GM19438 (cell line): Measurements from ENCODE around the gene ATF4.
A peak's percentile ranks its signal among the peaks of the same experiment; 100 is the strongest.
"Not testable (repeated sequence)": the region's sequence is repeated elsewhere in the genome, so short reads cannot be mapped to it uniquely, and the experiment has no call there.

Experiments
- ATAC-seq: cut with Tn5 transposase; IDR thresholded peaks from one replicate; pipeline ENCODE4 v1.9.1; 2021; ENCODE audit warnings: low read depth; ENCODE audit not compliant: unreplicated experiment

Gene ATF4

DNA sequence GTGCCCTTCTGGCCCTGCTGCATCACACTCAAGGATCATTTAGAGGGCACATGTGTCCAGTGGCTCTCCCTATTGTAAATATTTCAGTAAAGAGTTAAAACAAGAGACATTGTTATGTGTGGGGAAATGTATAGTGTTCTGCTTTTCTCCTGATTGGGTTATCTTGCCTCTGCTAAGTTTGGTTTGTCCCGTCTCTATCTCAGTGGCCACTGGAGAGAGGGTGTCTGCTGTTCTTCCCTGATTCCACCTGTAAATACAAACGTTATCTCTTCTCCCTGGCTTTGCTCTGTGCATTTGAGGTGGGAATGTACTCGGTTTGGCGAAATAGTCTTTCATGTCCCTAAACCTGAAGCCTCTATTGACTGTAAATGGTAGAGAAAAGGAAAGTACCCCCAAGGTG lies 12.0 kb upstream of the ATF4 start:
- ATAC-seq = no peak

- ATAC-seq = no peak
These were observed 9.7 kb upstream of the ATF4 start for GRCh38 chr22:39510529-39511149.

DNA sequence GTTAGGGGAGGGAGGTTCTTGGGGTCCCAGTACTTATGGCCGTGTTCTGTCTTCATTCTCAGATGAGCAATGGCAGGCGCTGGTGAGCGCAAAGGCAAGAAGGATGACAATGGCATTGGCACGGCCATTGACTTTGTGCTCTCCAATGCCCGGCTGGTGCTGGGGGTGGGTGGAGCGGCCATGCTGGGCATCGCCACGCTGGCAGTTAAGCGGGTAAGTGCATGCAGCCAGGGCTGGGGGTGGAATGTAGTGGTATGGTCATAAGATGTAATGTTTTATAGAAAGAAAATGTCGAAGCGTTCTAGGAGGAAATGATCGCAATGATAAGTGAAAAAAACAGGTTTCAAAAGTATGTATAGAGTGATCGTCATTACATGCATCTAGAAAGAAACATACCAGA lies 9.1 kb upstream of the ATF4 start:
- no peak for ATAC-seq

DNA sequence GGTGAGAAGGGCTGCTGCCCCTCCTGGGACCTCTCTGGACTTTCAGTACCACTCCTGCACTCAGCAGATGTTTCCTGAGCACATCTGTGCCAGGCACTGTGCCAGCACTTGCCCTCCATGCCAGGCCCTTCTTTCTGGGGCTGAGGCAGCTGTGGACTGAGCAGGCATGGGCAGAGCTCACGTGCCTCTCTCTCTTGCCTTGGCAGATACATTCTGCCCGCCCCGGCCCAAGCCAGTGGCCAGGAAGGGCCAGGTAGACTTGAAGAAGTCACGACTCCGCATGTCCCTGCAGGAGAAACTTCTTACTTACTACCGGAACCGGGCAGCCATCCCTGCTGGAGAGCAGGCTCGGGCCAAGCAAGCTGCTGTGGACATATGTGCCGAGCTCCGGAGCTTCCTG lies 8.3 kb upstream of the ATF4 start:
- ATAC-seq = no peak

GRCh38 chr22:39513791-39514190 lies 6.6 kb upstream of the ATF4 start:
- no peak for ATAC-seq

GRCh38 chr22:39514373-39514973 lies 5.9 kb upstream of the ATF4 start:
- ATAC-seq = no peak

GRCh38 chr22:39515266-39516050 lies 4.9 kb upstream of the ATF4 start:
- ATAC-seq = no peak

GRCh38 chr22:39517470-39517869 lies 2.9 kb upstream of the ATF4 start:
- ATAC-seq = no peak

- ATAC-seq = no peak
These were observed 2.1 kb upstream of the ATF4 start for GRCh38 chr22:39518144-39518786.

DNA sequence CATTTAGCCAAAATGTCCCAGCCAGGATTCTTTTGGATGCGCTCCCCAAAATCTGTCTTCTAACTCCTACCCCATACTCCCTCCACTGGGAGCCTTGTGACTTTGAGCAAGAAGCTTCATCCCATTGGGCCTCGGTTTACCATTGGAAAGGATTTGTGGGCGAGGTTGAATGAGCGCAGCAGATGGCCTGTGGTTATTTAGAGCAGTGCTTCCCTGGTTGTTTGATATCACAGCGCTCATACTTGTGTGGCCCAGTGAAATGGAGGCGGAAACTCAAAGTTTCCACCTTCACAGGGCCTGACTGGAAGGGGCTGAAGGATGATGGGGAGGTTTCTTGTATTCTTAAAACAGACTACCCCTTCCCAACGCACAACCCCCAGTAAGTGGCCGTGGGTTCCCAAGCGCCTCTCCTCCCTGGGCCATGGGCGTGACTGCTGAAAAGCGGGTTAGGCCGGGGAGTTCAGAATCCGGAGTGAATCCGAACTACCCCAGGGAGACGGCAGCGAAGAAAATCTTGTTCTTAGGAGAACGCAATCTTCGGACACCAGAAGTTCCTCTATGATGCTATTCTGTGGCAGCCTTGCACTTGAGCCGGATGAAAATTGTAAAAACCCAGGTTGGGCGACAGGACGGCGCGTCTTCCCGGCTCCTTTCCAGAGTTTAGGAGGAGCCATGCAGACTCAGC lies 1.2 kb upstream of the ATF4 start:
- ATAC-seq = no peak

DNA sequence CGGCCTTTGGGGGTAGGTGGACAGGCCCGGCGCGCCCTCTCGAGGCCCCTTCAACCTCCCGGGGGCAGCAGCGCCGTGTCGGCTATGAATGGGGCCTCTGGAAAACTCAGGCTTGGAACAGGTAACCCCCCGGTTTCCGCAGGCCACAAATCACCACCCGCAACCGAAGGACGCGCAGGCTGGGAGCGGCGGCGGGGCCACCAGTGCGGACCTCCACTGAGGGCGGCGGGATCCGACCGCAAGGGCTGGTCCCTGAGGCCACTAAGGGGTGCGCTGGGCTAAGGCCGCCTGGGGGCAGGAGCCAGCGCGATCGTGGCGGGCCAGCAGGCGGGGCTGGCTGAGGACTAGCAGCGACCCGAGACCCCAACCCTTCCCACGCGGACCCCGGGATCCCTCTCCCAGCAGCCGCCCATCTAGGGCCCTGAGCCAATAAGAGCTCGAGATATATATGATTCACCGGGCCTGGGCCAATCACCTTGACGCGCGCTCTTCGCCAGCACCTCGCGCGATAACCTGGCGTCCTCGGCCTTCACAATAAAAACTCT lies 609 bp upstream of the ATF4 start:
- peak; percentile 87 for ATAC-seq

DNA sequence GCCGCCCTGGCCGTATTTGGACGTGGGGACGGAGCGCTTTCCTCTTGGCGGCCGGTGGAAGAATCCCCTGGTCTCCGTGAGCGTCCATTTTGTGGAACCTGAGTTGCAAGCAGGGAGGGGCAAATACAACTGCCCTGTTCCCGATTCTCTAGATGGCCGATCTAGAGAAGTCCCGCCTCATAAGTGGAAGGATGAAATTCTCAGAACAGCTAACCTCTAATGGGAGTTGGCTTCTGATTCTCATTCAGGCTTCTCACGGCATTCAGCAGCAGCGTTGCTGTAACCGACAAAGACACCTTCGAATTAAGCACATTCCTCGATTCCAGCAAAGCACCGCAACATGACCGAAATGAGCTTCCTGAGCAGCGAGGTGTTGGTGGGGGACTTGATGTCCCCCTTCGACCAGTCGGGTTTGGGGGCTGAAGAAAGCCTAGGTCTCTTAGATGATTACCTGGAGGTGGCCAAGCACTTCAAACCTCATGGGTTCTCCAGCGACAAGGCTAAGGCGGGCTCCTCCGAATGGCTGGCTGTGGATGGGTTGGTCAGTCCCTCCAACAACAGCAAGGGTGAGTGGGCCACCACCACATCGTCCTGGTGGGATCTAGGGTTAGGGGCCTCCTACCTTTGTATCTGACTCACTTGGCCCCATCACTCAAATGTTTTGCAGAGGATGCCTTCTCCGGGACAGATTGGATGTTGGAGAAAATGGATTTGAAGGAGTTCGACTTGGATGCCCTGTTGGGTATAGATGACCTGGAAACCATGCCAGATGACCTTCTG lies 934 bp downstream of the ATF4 start:
- ATAC-seq = not testable (repeated sequence)

GRCh38 chr22:39522091-39522490 lies 1.7 kb downstream of the ATF4 start:
- not testable (repeated sequence) for ATAC-seq

GRCh38 chr22:39522567-39523300 lies 2.4 kb downstream of the ATF4 start:
- ATAC-seq = no peak

DNA sequence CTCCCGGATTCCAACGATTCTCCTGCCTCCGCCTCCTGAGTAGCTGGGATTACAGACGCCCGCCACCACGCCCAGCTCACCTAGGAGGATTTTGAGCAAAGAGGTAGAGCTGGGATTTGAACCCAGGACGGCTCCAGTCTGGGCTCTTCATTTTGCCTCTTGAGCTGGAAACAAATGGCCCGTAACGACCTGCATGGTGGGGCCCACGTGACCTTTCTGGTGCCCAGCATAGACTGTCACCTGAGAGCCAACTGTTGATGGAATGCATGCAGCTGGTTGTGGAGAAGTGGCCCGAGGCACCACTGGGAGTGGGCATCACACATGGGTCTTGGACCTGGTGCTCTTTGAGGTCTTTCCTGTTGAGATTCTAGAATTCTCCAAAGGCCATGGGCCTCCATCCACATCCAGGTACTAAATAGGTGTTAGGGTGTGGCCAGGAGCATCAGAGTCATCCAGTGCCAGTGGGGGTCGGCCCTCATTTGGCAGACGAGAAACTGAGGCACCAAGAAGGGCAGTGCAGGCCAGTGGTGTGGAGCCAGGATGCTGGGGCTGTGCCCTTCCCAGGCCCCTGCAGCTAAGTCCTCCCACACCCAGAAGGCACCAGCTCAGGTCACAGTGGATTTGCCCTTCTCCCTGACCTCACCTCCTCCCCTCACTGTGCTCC lies 3.9 kb downstream of the ATF4 start:
- no peak for ATAC-seq

- no peak for ATAC-seq
These were observed 4.6 kb downstream of the ATF4 start for GRCh38 chr22:39524753-39525657.

DNA sequence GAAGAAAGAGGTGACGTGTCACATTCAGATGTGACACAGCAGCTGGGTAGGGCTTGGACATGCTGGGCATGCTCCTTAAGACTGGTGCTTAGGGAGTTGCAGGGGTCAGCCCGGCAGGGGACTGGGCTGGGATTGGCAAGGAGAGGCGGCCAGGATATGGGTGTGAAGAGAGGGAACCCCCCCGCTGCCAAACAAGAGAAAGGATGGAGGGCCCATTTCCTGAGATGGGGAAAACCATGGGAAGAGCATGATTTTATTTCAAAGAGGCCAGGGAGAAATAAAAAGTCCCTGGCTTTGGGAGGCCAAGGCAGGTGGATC lies 5.3 kb downstream of the ATF4 start:
- no peak for ATAC-seq

DNA sequence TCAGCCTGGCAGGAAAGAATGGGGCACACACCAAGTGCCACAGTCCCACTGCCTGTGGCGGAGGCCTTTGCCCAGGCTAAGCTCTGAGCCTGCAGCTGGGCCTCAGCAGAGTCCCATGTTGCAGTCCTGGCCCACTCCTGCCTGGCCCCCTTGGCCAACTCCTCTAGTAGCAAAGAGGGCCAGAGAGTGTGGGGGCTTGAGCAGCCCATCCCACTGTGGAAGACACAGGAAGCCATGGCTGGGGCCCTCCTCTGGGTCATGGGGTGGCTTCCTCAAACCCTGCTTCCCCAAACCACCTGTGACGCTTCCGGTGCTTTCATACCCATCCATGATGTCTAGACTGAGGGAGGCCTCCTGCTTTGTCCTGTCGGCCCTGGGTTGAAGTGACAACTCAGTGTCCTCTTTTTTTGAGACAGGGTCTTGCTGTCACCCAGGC lies 6.4 kb downstream of the ATF4 start:
- ATAC-seq = no peak
